PC-3 (cell line): ENCODE data around the gene PRTG. TPM values are rescaled to one million over a fixed set of nuclear protein-coding genes. Genes with fewer than 3 reads are reported as not detected.

Experiments
- ATAC-seq: fragments of 200-7000 bp; cut with Tn5 transposase; 2 replicates; pipeline ENCODE4 v1.9.1; 2020; ENCODE audit warnings: mild to moderate bottlenecking, moderate library complexity
- BruUV-seq: library from RNA; stranded (reverse); fragments of 400-500 nt; replicated peaks from 2 replicates; lab custom pipeline; 2021; lab: Mats Ljungman, UMichigan
- CTCF ChIA-PET: fragments of 300-600 bp; sonication (Branson Sonifier 250); formaldehyde crosslinking; loops from one replicate; lab custom pipeline; 2022; ENCODE audit warnings: antibody characterized with exemption; lab: Charles Lee
- POLR2A ChIA-PET: fragments of 300-600 bp; sonication (Branson Sonifier 250); formaldehyde crosslinking; loops from one replicate; lab custom pipeline; 2022; ENCODE audit warnings: antibody characterized with exemption; ENCODE audit not compliant: unreplicated experiment; lab: Charles Lee
- DNase-seq: peaks from one replicate; pipeline ENCODE4 v3.0.0-alpha.2; 2015
- H2AFZ ChIP-seq: fragments of 300-600 bp; sonication (generic); 2 replicates; pipeline ENCODE4 v1.6.0; 2016; ENCODE audit warnings: antibody characterized with exemption, low read length
- H3F3A ChIP-seq: fragments of 300-600 bp; sonication (generic); one replicate; pipeline ENCODE4 v1.6.0; 2017; ENCODE audit warnings: antibody characterized with exemption, low read length, control low read depth, mild to moderate bottlenecking; ENCODE audit not compliant: unreplicated experiment
- H3K27ac ChIP-seq: fragments of 300-600 bp; sonication (generic); 2 replicates; pipeline ENCODE4 v1.5.1; 2016; ENCODE audit warnings: mild to moderate bottlenecking, low read length
- H3K27me3 ChIP-seq: fragments of 300-600 bp; sonication (generic); 2 replicates; pipeline ENCODE4 v1.6.1; 2016; ENCODE audit warnings: low read length, mixed read lengths
- H3K36me3 ChIP-seq: fragments of 300-600 bp; sonication (generic); 2 replicates; pipeline ENCODE4 v1.6.1; 2016; ENCODE audit warnings: low read depth, mixed run types, low read length, mixed read lengths
- H3K4me1 ChIP-seq: fragments of 300-600 bp; sonication (generic); 2 replicates; pipeline ENCODE4 v1.5.1; 2016; ENCODE audit warnings: low read length; ENCODE audit not compliant: insufficient read depth
- H3K4me2 ChIP-seq: fragments of 300-600 bp; sonication (generic); 2 replicates; pipeline ENCODE4 v1.6.0; 2016; ENCODE audit warnings: low read length
- H3K4me3 ChIP-seq: fragments of 300-600 bp; sonication (generic); 2 replicates; pipeline ENCODE4 v1.5.1; 2016; ENCODE audit warnings: mild to moderate bottlenecking, low read length, mixed read lengths
- H3K79me2 ChIP-seq: fragments of 300-600 bp; sonication (generic); 2 replicates; pipeline ENCODE4 v1.6.1; 2017; ENCODE audit warnings: low read length, mixed read lengths
- H3K9ac ChIP-seq: fragments of 300-600 bp; sonication (generic); 2 replicates; pipeline ENCODE4 v1.6.0; 2016; ENCODE audit warnings: mild to moderate bottlenecking, low read length
- H3K9me2 ChIP-seq: fragments of 300-600 bp; sonication (generic); replicated peaks from 2 replicates; pipeline ENCODE4 v1.6.1; 2016; ENCODE audit warnings: mixed run types, low read length, mixed read lengths
- H3K9me3 ChIP-seq: fragments of 300-600 bp; sonication (generic); 2 replicates; pipeline ENCODE4 v1.6.1; 2016; ENCODE audit warnings: low read length, mixed read lengths
- H4K20me1 ChIP-seq: fragments of 300-600 bp; sonication (generic); 2 replicates; pipeline ENCODE4 v1.6.1; 2016; ENCODE audit warnings: low read length, mixed read lengths
- EZH2 ChIP-seq: fragments of 300-600 bp; sonication (generic); IDR thresholded peaks from one replicate; pipeline ENCODE4 v1.6.1; 2017; ENCODE audit warnings: antibody characterized with exemption, mild to moderate bottlenecking, low read length; ENCODE audit not compliant: unreplicated experiment
- EZH2phosphoT487 ChIP-seq: fragments of 300-600 bp; sonication (generic); IDR thresholded peaks from 2 replicates; pipeline ENCODE4 v1.6.1; 2018; ENCODE audit warnings: mild to moderate bottlenecking, antibody characterized with exemption, low read length, borderline replicate concordance
- intact Hi-C: fragments of 100-400 bp; cut with micrococcal nuclease; formaldehyde crosslinking; loops from 2 replicates; pipeline ENCODE4 v1.9.0; 2023
- total RNA-seq: library from RNA; depleted of rRNA; stranded (reverse); fragments of >200 nt; gene quantifications from 2 replicates; pipeline ENCODE4 v1.2.3, GENCODE V29; 2014
- TF ChIP-seq, protein P1 (sequence below): fragments of 300-600 bp; sonication (generic); conservative IDR thresholded peaks from 2 replicates; pipeline ENCODE4 v1.5.1; 2017; ENCODE audit warnings: antibody characterized with exemption, low read depth, mild to moderate bottlenecking, low read length

The PRTG gene
- total RNA-seq, 1 experiment from 2014 or later: 5.2 TPM

DNA sequence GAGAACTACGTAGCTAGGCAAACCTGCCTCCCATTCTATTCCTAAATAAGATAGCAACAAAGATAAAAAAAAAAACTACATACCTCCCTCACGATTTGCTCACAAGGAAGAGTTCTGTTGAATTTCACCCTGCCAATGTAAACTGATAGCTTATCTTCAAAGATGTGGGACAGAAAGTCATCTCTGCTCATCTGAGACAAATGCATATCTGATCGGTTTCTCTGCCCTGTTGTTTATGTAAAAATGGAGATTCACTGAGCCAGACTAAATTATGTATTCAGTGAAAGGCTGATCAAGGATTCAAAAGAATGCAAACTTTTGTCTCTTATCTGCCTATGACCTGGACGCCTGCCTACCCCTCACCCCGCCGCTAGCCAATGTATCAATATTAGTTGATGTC lies 166.0 kb downstream of the PRTG start:
- peaks cover 7% of the 10 kb centered on the region for H3K27me3 ChIP-seq
- no peaks in the 10 kb centered on the region for H3F3A ChIP-seq
- H4K20me1 ChIP-seq: no peaks in the 10 kb centered on the region
- TF ChIP-seq EZH2phosphoT487 (no peak), EZH2 (no peak)
- TF ChIP-seq, protein P1, sequence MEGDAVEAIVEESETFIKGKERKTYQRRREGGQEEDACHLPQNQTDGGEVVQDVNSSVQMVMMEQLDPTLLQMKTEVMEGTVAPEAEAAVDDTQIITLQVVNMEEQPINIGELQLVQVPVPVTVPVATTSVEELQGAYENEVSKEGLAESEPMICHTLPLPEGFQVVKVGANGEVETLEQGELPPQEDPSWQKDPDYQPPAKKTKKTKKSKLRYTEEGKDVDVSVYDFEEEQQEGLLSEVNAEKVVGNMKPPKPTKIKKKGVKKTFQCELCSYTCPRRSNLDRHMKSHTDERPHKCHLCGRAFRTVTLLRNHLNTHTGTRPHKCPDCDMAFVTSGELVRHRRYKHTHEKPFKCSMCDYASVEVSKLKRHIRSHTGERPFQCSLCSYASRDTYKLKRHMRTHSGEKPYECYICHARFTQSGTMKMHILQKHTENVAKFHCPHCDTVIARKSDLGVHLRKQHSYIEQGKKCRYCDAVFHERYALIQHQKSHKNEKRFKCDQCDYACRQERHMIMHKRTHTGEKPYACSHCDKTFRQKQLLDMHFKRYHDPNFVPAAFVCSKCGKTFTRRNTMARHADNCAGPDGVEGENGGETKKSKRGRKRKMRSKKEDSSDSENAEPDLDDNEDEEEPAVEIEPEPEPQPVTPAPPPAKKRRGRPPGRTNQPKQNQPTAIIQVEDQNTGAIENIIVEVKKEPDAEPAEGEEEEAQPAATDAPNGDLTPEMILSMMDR: no peak
- H3K4me3 ChIP-seq: no peak overlapping the region
- ChIA-PET CTCF (no interaction called here), POLR2A (no interaction called here)
- no peaks in the 10 kb centered on the region for H3K79me2 ChIP-seq
- no peak overlapping the region for H3K9ac ChIP-seq
- BruUV-seq: no TSS peak
- H3K4me1 ChIP-seq: peaks cover 13% of the 10 kb centered on the region
- no peaks in the 10 kb centered on the region for H3K36me3 ChIP-seq
- H2AFZ ChIP-seq: no peak overlapping the region
- DNase-seq (no peak), ATAC-seq (no peak)
- no peak overlapping the region for H3K4me2 ChIP-seq
- H3K9me2 ChIP-seq: no peaks in the 10 kb centered on the region
- intact Hi-C loops: no loop called here
- H3K9me3 ChIP-seq: no peaks in the 10 kb centered on the region
- H3K27ac ChIP-seq: no peak overlapping the region

DNA sequence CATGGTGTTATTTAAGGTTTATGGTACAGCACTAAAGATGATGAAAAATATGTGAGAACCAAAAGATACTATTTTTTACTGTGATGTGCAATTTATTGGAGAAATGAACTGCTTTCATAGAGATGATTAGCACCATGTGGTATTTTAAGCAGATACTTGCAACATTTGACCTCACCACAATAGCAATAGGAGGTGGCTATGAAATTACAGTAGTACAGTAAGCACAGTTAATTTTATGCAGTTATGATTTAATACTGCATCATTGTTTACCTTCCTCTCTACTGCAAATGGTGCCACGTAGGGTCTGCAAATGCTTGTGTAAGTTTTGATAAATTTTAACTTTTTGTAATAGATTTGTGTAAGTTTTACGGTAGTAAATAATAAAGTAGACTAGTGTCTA lies 168.9 kb downstream of the PRTG start:
- H3K27ac ChIP-seq: peak overlapping the region; percentile 70
- peaks cover 13% of the 10 kb centered on the region for H3K4me1 ChIP-seq
- TF ChIP-seq EZH2phosphoT487: no peak
- TF ChIP-seq, protein P1: no peak
- no peak for TF ChIP-seq EZH2
- CTCF ChIA-PET: interaction anchor here (0.6 kb wide), 1 partner anchor 65 kb away, joined by 3 read pairs; no protein-coding TSS in a partner anchor
- POLR2A ChIA-PET: no interaction called here
- no peak overlapping the region for H2AFZ ChIP-seq
- intact Hi-C loops: no loop called here
- ATAC-seq (peak; percentile 95), DNase-seq (peak; percentile 45)
- H3F3A ChIP-seq: no peaks in the 10 kb centered on the region
- H3K9me3 ChIP-seq: no peaks in the 10 kb centered on the region
- no peaks in the 10 kb centered on the region for H3K9me2 ChIP-seq
- no peaks in the 10 kb centered on the region for H3K79me2 ChIP-seq
- H3K4me2 ChIP-seq: peak overlapping the region; percentile 47; the same call in 1 of the 2 replicates
- no peak overlapping the region for H3K9ac ChIP-seq
- no peaks in the 10 kb centered on the region for H4K20me1 ChIP-seq
- no TSS peak for BruUV-seq
- H3K36me3 ChIP-seq: no peaks in the 10 kb centered on the region
- no peaks in the 10 kb centered on the region for H3K27me3 ChIP-seq
- H3K4me3 ChIP-seq: no peak overlapping the region

- intact Hi-C loops: no loop called here
- Histone ChIP-seq H2AFZ (no peak overlapping the region), H3K36me3 (no peaks in the 10 kb centered on the region), H3K27ac (0 out of 2 replicates have a peak overlapping the region, but pooled peaks have one; percentile 14), H3F3A (no peaks in the 10 kb centered on the region), H3K9ac (no peak overlapping the region), H3K79me2 (no peaks in the 10 kb centered on the region), H4K20me1 (no peaks in the 10 kb centered on the region), H3K9me3 (no peaks in the 10 kb centered on the region), H3K4me1 (peaks cover 13% of the 10 kb centered on the region), H3K4me2 (no peak overlapping the region), H3K9me2 (no peaks in the 10 kb centered on the region), H3K4me3 (no peak overlapping the region), H3K27me3 (no peaks in the 10 kb centered on the region)
- no peak for DNase-seq
- ATAC-seq: no peak
- ChIA-PET CTCF (interaction anchor here (0.6 kb wide), 1 partner anchor 66 kb away, joined by 3 read pairs; no protein-coding TSS in a partner anchor), POLR2A (interaction anchor here (0.6 kb wide), 1 partner anchor 345 kb away, joined by 4 read pairs; no protein-coding TSS in a partner anchor)
- BruUV-seq: no TSS peak
- TF ChIP-seq, protein P1: no peak
- no peak for TF ChIP-seq EZH2phosphoT487
- no peak for TF ChIP-seq EZH2
Measured at GRCh38 chr15:55573224-55573623, 169.7 kb downstream of the PRTG start.
